ENCODE measurements around the gene SLC12A3.

Gene SLC12A3

GRCh38 chr16:56892705-56893104, 27.7 kb downstream of the SLC12A3 start:
- TF ChIP-seq CREB5 (CRISPR knock-in tag; IDR thresholded peaks at IDR 0.05; ENCODE audit: low read depth) = no peak
- TF ChIP-seq ARNTL (CRISPR knock-in tag; IDR thresholded peaks at IDR 0.05; ENCODE audit: borderline replicate concordance, low read depth) = no peak
- no peak for TF ChIP-seq ZFP30 (CRISPR knock-in tag; IDR thresholded peaks at IDR 0.05)
- no peak for TF ChIP-seq ZC3H10 (CRISPR knock-in tag; IDR thresholded peaks at IDR 0.05)
- TF ChIP-seq SNAI2 (CRISPR knock-in tag; IDR thresholded peaks at IDR 0.05) = no peak
- TF ChIP-seq CSDC2 (CRISPR knock-in tag; IDR thresholded peaks at IDR 0.05) = no peak
- no peak for TF ChIP-seq ZNF565 (CRISPR knock-in tag; conservative IDR thresholded peaks at IDR 0.05; ENCODE audit: low read depth)
- no peak for TF ChIP-seq TSHZ2 (CRISPR knock-in tag; IDR thresholded peaks at IDR 0.05)
- TF ChIP-seq ISL1 (CRISPR knock-in tag; IDR thresholded peaks at IDR 0.05) = no peak
- TF ChIP-seq PPARA (CRISPR knock-in tag; IDR thresholded peaks at IDR 0.05; ENCODE audit: borderline replicate concordance) = no peak
- TF ChIP-seq ZFP3 (CRISPR knock-in tag; IDR thresholded peaks at IDR 0.05) = no peak
- TF ChIP-seq BACH2 (CRISPR knock-in tag; IDR thresholded peaks at IDR 0.05; ENCODE audit: borderline replicate concordance) = no peak
- no peak for TF ChIP-seq ESRRG (CRISPR knock-in tag; IDR thresholded peaks at IDR 0.05)
- no peak for TF ChIP-seq TOX (CRISPR knock-in tag; IDR thresholded peaks at IDR 0.05; ENCODE audit: borderline replicate concordance)
- TF ChIP-seq GLIS3 (CRISPR knock-in tag; IDR thresholded peaks at IDR 0.05) = no peak
- TF ChIP-seq CSRNP3 (CRISPR knock-in tag; IDR thresholded peaks at IDR 0.05) = no peak
- TF ChIP-seq TCF4 (CRISPR knock-in tag; IDR thresholded peaks at IDR 0.05; ENCODE audit: borderline replicate concordance) = no peak
- TF ChIP-seq ZNF8 (CRISPR knock-in tag; IDR thresholded peaks at IDR 0.05) = no peak
- ATAC-seq = no peak

GRCh38 chr16:56894331-56894917, 29.4 kb downstream of the SLC12A3 start:
- ATAC-seq = no peak

More at GRCh38 chr16:56894331-56894917, 29.4 kb downstream of the SLC12A3 start:
- no peak for TF ChIP-seq ZFP30 (CRISPR knock-in tag; IDR thresholded peaks at IDR 0.05)
- TF ChIP-seq ZNF8 (CRISPR knock-in tag; IDR thresholded peaks at IDR 0.05) = no peak
- TF ChIP-seq ZFP3 (CRISPR knock-in tag; IDR thresholded peaks at IDR 0.05) = no peak
- TF ChIP-seq CSDC2 (CRISPR knock-in tag; IDR thresholded peaks at IDR 0.05) = no peak
- no peak for TF ChIP-seq RARB (CRISPR knock-in tag; IDR thresholded peaks at IDR 0.05)
- TF ChIP-seq ARNTL (CRISPR knock-in tag; IDR thresholded peaks at IDR 0.05; ENCODE audit: borderline replicate concordance, low read depth) = no peak
- TF ChIP-seq CSRNP3 (CRISPR knock-in tag; IDR thresholded peaks at IDR 0.05) = no peak
- TF ChIP-seq PATZ1 (CRISPR knock-in tag; IDR thresholded peaks at IDR 0.05; ENCODE audit: borderline replicate concordance) = no peak
- no peak for TF ChIP-seq ESRRG (CRISPR knock-in tag; IDR thresholded peaks at IDR 0.05)
- TF ChIP-seq TCF4 (CRISPR knock-in tag; IDR thresholded peaks at IDR 0.05; ENCODE audit: borderline replicate concordance) = no peak
- TF ChIP-seq TOX (CRISPR knock-in tag; IDR thresholded peaks at IDR 0.05; ENCODE audit: borderline replicate concordance) = no peak
- TF ChIP-seq BACH2 (CRISPR knock-in tag; IDR thresholded peaks at IDR 0.05; ENCODE audit: borderline replicate concordance) = no peak
- no peak for TF ChIP-seq ZNF70 (CRISPR knock-in tag; IDR thresholded peaks at IDR 0.05)
- TF ChIP-seq SNAI2 (CRISPR knock-in tag; IDR thresholded peaks at IDR 0.05) = no peak
- TF ChIP-seq ZNF565 (CRISPR knock-in tag; conservative IDR thresholded peaks at IDR 0.05; ENCODE audit: low read depth) = no peak
- TF ChIP-seq POU6F1 (CRISPR knock-in tag; IDR thresholded peaks at IDR 0.05; ENCODE audit: borderline replicate concordance, low read depth) = no peak
- no peak for TF ChIP-seq PPARA (CRISPR knock-in tag; IDR thresholded peaks at IDR 0.05; ENCODE audit: borderline replicate concordance)

Measured in SK-N-SH treated with all-trans-retinoic acid at 6 μM for 48 hours (cell line).